ENCODE data around the gene MRAS. TPM values are rescaled to one million over a fixed set of nuclear protein-coding genes. Genes with fewer than 3 reads are reported as not detected.

MRAS gene
- total and polyA plus RNA-seq, 7 experiments from 2014 or later, result 0.05 to 4.9 (median 0.80) TPM; not detected in 2

DNA sequence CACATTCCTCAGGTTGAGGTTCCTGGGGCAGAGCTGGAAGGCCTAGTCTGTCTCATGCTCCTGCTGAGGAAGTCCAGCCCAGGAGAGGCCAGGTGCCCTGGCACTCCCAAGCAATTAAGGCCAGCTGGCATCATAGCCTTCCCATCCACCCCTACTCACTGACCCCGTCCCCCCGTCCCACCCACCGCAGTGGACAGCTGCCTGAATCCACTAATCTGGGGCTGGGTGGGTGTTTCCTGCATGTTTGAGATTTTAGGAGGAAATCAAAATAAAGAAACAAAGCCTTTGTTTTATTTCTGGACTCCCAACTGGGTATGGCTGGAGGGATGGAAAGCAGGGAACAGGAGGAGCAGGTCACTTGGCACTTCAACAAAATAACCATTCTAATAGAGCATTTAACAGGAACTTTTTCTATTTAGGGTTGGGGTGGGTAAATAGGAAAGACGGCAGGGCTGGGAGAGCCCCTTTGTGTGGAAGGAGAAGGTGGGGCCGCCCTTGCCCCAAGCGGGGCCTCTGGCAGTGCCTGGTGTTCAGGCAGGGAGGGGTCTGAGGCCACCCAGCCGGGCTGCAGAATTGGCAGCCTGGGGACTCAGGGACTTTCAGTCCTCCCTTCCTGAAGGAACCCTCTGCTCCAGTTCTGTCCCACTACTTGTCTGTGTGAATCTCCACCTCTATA lies 8.5 kb downstream of the MRAS start:
- Mint-ChIP-seq H3K27ac (no peak overlapping the region), H3K9me3 (no peaks in the 10 kb centered on the region), H3K4me3 (no peak overlapping the region), H3K36me3 (no peaks in the 10 kb centered on the region), H3K27me3 (peaks cover 0 to 10% (median 0%) of the 10 kb centered on the region in 5 donors), H3K4me1 (no peaks in the 10 kb centered on the region)
- H3K27ac ChIP-seq (ENCODE audit: low read depth, low read length), result no peak overlapping the region
- no peak overlapping the region for H3K4me3 ChIP-seq (ENCODE audit: low read length)
- no peaks in the 10 kb centered on the region for H3K36me3 ChIP-seq (ENCODE audit: control insufficient read depth in 2 of 3, insufficient read depth in 3 of 3, low read length in 3 of 3)
- ATAC-seq (no peak), DNase-seq (no peak)
- intact Hi-C loops (cut with micrococcal nuclease), result no loop called here
- no peaks in the 10 kb centered on the region for H3K27me3 ChIP-seq (ENCODE audit: control insufficient read depth in 2 of 2, insufficient read depth in 2 of 2, low read length in 2 of 2)
- POLR2A ChIA-PET, result no interaction called here
- no peaks in the 10 kb centered on the region for H3K9me3 ChIP-seq (ENCODE audit: control insufficient read depth in 2 of 3, low read length in 3 of 3)
- CTCF ChIA-PET, result no interaction called here
- no peaks in the 10 kb centered on the region for H3K4me1 ChIP-seq (ENCODE audit: control insufficient read depth in 2 of 2, insufficient read depth in 2 of 2, low read length in 2 of 2)

DNA sequence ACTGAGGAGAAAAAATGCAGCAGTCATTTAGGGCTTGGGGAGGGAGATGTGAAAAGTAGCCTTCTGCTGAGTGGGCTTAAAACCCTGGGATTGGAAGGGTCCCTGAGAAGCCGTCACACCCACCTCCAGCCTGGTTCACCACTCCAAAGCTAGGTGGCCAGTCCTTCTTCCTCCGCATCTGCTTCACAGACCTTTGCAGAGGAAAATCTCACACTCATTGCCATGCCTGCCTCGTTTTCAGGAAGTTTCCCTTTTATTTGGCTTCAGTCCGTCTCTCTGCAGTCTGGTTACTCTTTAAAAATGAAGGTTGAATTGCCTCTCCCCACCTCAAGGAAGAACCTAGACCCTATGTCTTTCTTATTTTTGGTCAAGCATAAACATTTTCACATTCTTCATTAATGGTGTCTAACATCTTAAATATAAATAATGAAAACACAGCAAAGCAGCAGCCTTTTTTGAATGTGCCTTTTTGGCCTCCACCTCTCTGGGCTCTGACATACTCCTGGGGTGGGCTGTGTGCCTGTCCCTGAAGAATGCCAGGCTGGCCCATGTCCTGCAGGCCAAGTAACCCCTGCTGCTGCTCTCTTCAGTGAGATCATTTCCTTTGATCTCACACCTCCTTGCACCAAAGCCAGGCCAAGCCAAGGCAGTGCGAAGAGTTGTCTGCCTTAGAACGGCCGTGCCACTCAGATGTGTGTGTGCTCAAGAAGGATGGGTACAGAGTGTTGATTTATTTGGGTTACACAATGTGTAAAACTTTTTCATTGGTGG lies 11.0 kb downstream of the MRAS start:
- Mint-ChIP-seq H3K27me3 (peaks cover 0 to 4% (median 0%) of the 10 kb centered on the region in 5 donors), H3K4me3 (no peak overlapping the region), H3K36me3 (no peaks in the 10 kb centered on the region), H3K27ac (no peak overlapping the region), H3K9me3 (no peaks in the 10 kb centered on the region), H3K4me1 (no peaks in the 10 kb centered on the region)
- no peaks in the 10 kb centered on the region for H3K9me3 ChIP-seq (ENCODE audit: control insufficient read depth in 2 of 3, low read length in 3 of 3)
- CTCF ChIA-PET, result no interaction called here
- no peak overlapping the region for H3K27ac ChIP-seq (ENCODE audit: low read depth, low read length)
- no peak overlapping the region for H3K4me3 ChIP-seq (ENCODE audit: low read length)
- POLR2A ChIA-PET, result no interaction called here
- ATAC-seq (no peak), DNase-seq (no peak)
- H3K36me3 ChIP-seq (ENCODE audit: control insufficient read depth in 2 of 3, insufficient read depth in 3 of 3, low read length in 3 of 3), result no peaks in the 10 kb centered on the region
- H3K4me1 ChIP-seq (ENCODE audit: control insufficient read depth in 2 of 2, insufficient read depth in 2 of 2, low read length in 2 of 2), result no peaks in the 10 kb centered on the region
- intact Hi-C loops (cut with micrococcal nuclease), result no loop called here
- no peaks in the 10 kb centered on the region for H3K27me3 ChIP-seq (ENCODE audit: control insufficient read depth in 2 of 2, insufficient read depth in 2 of 2, low read length in 2 of 2)

DNA sequence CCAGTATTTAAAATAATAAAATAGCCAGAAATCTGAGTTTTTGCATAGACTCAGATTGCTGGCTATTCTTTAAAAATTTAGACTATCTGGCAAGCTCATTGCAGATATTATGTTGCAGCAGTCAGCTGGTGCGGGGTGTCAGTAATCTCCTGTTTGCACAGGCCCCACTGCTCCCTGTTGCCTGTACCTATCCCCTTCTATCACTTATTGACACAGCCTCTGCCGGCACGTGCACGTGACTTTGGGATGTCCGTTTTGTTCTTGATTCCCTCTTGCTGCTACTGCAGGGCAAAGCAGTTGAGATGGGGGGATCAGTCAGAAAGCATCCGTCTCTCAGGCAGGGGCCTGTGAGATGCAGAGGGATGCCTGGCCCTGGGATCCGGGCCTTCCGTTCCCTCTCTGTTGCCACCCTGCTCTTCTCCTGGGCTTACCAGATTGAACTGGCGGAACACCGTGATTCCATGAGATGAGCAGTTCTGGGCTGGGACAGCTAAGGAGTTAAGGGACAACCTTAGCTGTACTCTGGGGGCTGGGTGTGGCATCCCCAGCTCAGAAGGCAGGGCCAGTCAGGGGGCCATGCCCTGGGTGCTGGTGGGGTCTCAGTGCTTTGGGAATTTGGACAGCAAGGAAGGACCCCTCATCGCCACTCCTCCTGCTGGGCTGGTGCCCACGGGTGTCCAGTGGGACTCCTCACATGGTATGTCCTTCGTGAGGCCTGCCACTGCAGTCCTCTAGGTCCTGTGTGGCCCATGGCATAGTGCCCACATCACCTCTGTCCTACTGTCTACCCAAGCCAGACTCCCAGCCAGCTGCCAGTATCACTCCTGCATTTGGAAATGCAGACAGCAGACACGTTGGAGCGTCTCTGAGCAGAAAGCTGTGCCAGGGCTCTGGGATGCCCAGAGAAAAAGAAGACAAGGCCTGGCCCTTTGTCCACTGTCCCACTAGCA lies 11.8 kb downstream of the MRAS start:
- no peaks in the 10 kb centered on the region for H3K4me1 ChIP-seq (ENCODE audit: control insufficient read depth in 2 of 2, insufficient read depth in 2 of 2, low read length in 2 of 2)
- intact Hi-C loops (cut with micrococcal nuclease), result no loop called here
- Mint-ChIP-seq H3K4me1 (no peaks in the 10 kb centered on the region), H3K4me3 (no peak overlapping the region), H3K27ac (no peak overlapping the region), H3K36me3 (no peaks in the 10 kb centered on the region), H3K9me3 (no peaks in the 10 kb centered on the region), H3K27me3 (peaks cover 0 to 4% (median 0%) of the 10 kb centered on the region in 5 donors)
- no peak for DNase-seq
- ChIA-PET CTCF (no interaction called here), POLR2A (no interaction called here)
- no peak overlapping the region for H3K4me3 ChIP-seq (ENCODE audit: low read length)
- H3K9me3 ChIP-seq (ENCODE audit: control insufficient read depth in 2 of 3, low read length in 3 of 3), result no peaks in the 10 kb centered on the region
- no peaks in the 10 kb centered on the region for H3K36me3 ChIP-seq (ENCODE audit: control insufficient read depth in 2 of 3, insufficient read depth in 3 of 3, low read length in 3 of 3)
- ATAC-seq, result no peak
- no peaks in the 10 kb centered on the region for H3K27me3 ChIP-seq (ENCODE audit: control insufficient read depth in 2 of 2, insufficient read depth in 2 of 2, low read length in 2 of 2)
- no peak overlapping the region for H3K27ac ChIP-seq (ENCODE audit: low read depth, low read length)

DNA sequence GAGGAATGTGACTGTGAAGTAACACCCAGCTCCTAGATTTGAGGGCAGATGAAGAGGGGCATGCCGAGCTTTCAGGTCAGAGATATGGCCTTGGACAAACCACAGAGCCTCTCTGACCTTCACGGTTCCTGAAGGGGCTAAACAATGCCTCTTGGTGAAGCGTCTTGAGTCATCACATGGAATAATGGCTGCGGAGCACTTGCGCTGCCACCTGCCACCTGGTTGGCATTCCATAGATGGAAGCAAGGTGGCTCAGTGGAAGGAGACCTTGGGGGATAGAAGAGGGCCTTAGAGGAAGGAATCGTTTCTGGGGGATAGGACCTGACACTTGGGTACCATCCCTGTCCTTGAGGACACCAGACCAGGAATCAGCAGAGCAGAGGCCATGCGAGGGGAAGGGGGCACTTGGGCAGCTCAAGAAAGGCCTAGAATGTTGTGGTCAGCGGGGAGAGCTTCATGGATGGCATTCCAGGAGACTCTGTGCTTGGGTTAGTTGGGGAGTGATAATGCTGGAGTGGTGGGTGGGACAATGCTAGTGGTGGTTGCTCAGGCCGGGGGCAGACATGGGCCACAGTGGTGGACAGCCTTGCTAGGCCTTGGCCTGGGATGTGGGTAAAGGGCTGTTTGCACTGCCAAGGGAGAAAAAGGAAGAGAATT lies 12.6 kb downstream of the MRAS start:
- no peak overlapping the region for H3K4me3 Mint-ChIP-seq
- ATAC-seq, result peak; percentile 11
- H3K27me3 Mint-ChIP-seq, result peaks cover 0 to 9% (median 0%) of the 10 kb centered on the region in 5 donors
- H3K27ac ChIP-seq (ENCODE audit: low read depth, low read length), result no peak overlapping the region
- no peaks in the 10 kb centered on the region for H3K9me3 Mint-ChIP-seq
- H3K27me3 ChIP-seq (ENCODE audit: control insufficient read depth in 2 of 2, insufficient read depth in 2 of 2, low read length in 2 of 2), result no peaks in the 10 kb centered on the region
- H3K9me3 ChIP-seq (ENCODE audit: control insufficient read depth in 2 of 3, low read length in 3 of 3), result no peaks in the 10 kb centered on the region
- ChIA-PET POLR2A (no interaction called here), CTCF (no interaction called here)
- H3K4me1 ChIP-seq (ENCODE audit: control insufficient read depth in 2 of 2, insufficient read depth in 2 of 2, low read length in 2 of 2), result no peaks in the 10 kb centered on the region
- no peaks in the 10 kb centered on the region for H3K4me1 Mint-ChIP-seq
- no peaks in the 10 kb centered on the region for H3K36me3 Mint-ChIP-seq
- H3K36me3 ChIP-seq (ENCODE audit: control insufficient read depth in 2 of 3, insufficient read depth in 3 of 3, low read length in 3 of 3), result no peaks in the 10 kb centered on the region
- no peak overlapping the region for H3K27ac Mint-ChIP-seq
- intact Hi-C loops (cut with micrococcal nuclease), result no loop called here
- DNase-seq, result no peak
- no peak overlapping the region for H3K4me3 ChIP-seq (ENCODE audit: low read length)

DNA sequence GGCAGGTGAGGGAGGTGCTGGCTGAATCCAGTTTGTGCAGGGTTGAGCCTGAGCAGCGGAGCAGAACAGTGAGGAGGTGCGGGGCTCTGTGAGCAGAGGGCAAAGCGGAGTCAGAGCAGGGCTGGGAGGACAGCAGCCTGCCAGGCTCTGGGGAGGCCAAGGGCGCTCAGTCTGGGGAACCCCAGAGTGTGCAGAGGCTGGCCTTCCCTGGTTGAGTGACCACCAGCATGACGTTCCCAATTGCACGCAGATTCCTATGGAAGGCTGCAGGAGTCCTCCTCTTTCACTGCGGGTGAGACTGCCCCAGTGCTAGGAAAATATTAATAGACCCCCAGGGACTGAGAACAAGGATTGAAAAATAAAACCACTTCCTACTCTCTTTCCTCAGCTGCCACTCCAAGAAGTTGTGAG lies 13.2 kb downstream of the MRAS start:
- Mint-ChIP-seq H3K4me1 (no peaks in the 10 kb centered on the region), H3K27ac (no peak overlapping the region), H3K27me3 (peaks cover 0 to 9% (median 0%) of the 10 kb centered on the region in 5 donors), H3K36me3 (no peaks in the 10 kb centered on the region), H3K9me3 (no peaks in the 10 kb centered on the region), H3K4me3 (no peak overlapping the region)
- no peak for ATAC-seq
- POLR2A ChIA-PET, result no interaction called here
- no peak for DNase-seq
- intact Hi-C loops (cut with micrococcal nuclease), result no loop called here
- H3K9me3 ChIP-seq (ENCODE audit: control insufficient read depth in 2 of 3, low read length in 3 of 3), result no peaks in the 10 kb centered on the region
- CTCF ChIA-PET, result interaction anchor here (1.0 kb wide), 1 partner anchor 13 kb away, joined by 3 read pairs; no protein-coding TSS in a partner anchor
- H3K27ac ChIP-seq (ENCODE audit: low read depth, low read length), result no peak overlapping the region
- no peaks in the 10 kb centered on the region for H3K4me1 ChIP-seq (ENCODE audit: control insufficient read depth in 2 of 2, insufficient read depth in 2 of 2, low read length in 2 of 2)
- H3K36me3 ChIP-seq (ENCODE audit: control insufficient read depth in 2 of 3, insufficient read depth in 3 of 3, low read length in 3 of 3), result no peaks in the 10 kb centered on the region
- no peak overlapping the region for H3K4me3 ChIP-seq (ENCODE audit: low read length)
- no peaks in the 10 kb centered on the region for H3K27me3 ChIP-seq (ENCODE audit: control insufficient read depth in 2 of 2, insufficient read depth in 2 of 2, low read length in 2 of 2)

DNA sequence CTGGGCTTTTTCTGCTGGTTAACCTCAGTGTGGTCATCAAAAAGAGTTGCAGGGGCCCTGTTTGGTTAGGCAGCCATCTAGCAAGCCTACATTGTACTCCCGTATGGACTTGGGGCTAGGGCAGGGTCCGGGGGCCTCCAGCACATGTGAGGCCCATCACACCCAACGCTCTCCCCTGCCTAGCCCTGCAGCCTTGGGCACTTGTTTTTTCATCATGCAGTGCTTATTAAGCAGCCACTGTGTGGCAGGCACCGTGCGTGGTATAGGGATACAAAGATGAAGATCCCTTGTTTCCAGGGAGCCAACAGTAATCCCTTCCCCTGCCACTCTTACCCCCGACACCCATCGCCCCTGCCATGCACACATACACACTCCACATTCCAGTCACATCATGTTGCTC lies 14.2 kb downstream of the MRAS start:
- intact Hi-C loops (cut with micrococcal nuclease), result no loop called here
- Histone ChIP-seq H3K27me3 (ENCODE audit: control insufficient read depth in 2 of 2, insufficient read depth in 2 of 2, low read length in 2 of 2) (no peaks in the 10 kb centered on the region), H3K4me1 (ENCODE audit: control insufficient read depth in 2 of 2, insufficient read depth in 2 of 2, low read length in 2 of 2) (no peaks in the 10 kb centered on the region), H3K4me3 (ENCODE audit: low read length) (no peak overlapping the region), H3K27ac (ENCODE audit: low read depth, low read length) (no peak overlapping the region), H3K36me3 (ENCODE audit: control insufficient read depth in 2 of 3, insufficient read depth in 3 of 3, low read length in 3 of 3) (no peaks in the 10 kb centered on the region), H3K9me3 (ENCODE audit: control insufficient read depth in 2 of 3, low read length in 3 of 3) (no peaks in the 10 kb centered on the region)
- ATAC-seq (no peak), DNase-seq (no peak)
- H3K36me3 Mint-ChIP-seq, result no peaks in the 10 kb centered on the region
- no peaks in the 10 kb centered on the region for H3K9me3 Mint-ChIP-seq
- peaks cover 0 to 5% (median 0%) of the 10 kb centered on the region in 5 donors for H3K27me3 Mint-ChIP-seq
- no peak overlapping the region for H3K4me3 Mint-ChIP-seq
- CTCF ChIA-PET, result interaction anchor here (1.0 kb wide), 1 partner anchor 12 kb away, joined by 3 read pairs; no protein-coding TSS in a partner anchor
- no peaks in the 10 kb centered on the region for H3K4me1 Mint-ChIP-seq
- peak overlapping the region in 1 of 9 donors; percentile 51 for H3K27ac Mint-ChIP-seq
- POLR2A ChIA-PET, result no interaction called here

All from naive thymus-derived CD4-positive, alpha-beta T cell (primary cell).